Stimulated activated naive CD4-positive, alpha-beta T cell treated with Interleukin-2 at 50 U/mL for 16 hours (primary cell): ENCODE results near the gene CCDC201.
"Not testable (repeated sequence)": the region's sequence is repeated elsewhere in the genome, so short reads cannot be mapped to it uniquely, and the experiment has no call there.

Experiments
- DNase-seq: peaks from one replicate; lab custom pipeline; 2025; lab: John Stamatoyannopoulos, UW

CCDC201 gene

GRCh38 chr7:45817913-45818312 lies 55.0 kb downstream of the CCDC201 start:
- not testable (repeated sequence) for DNase-seq

GRCh38 chr7:45817016-45817415 lies 55.9 kb downstream of the CCDC201 start:
- not testable (repeated sequence) for DNase-seq

GRCh38 chr7:45814216-45815118 lies 58.4 kb downstream of the CCDC201 start:
- DNase-seq: not testable (repeated sequence)

- DNase-seq: not testable (repeated sequence)
Measured at GRCh38 chr7:45813771-45814170, 59.1 kb downstream of the CCDC201 start.

- no peak for DNase-seq
Measured at GRCh38 chr7:45812946-45813345, 59.9 kb downstream of the CCDC201 start.

- not testable (repeated sequence) for DNase-seq
Measured at GRCh38 chr7:45811652-45812234, 61.1 kb downstream of the CCDC201 start.

GRCh38 chr7:45810451-45811005 lies 62.4 kb downstream of the CCDC201 start:
- not testable (repeated sequence) for DNase-seq
